ENCODE measurements around the gene GPR26.

Gene GPR26

DNA sequence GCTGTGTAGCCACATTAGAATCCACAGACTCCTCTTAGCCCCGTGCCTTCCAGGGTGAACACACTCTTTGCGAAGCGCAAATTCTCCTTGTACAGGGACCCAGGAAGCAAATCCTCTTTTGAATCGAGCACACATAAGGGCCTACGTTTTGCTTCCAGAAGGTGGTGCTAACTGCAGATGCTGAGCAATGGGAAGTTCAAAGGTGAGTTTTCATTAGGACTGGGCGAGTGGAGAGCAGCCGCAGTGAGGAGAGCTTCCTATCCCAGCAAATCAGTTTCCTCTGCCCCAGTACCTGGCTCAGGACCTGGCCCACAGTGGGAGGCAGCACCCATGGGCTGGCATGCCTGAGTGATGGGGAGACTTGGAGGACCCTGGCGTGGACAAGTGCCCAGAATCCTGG, 23.5 kb upstream of the GPR26 start:
- no peak for DNase-seq (ENCODE audit: extremely low spot score)
- TF ChIP-seq TARDBP (IDR thresholded peaks at IDR 0.05) (no peak), FOXM1 (IDR thresholded peaks at IDR 0.05; ENCODE audit: borderline replicate concordance) (no peak), NFRKB (IDR thresholded peaks at IDR 0.05) (no peak), ARNT (IDR thresholded peaks at IDR 0.05) (no peak), FOXA1 (IDR thresholded peaks at IDR 0.05) (no peak), LEF1 (IDR thresholded peaks at IDR 0.05; ENCODE audit: borderline replicate concordance) (no peak), BHLHE40 (IDR thresholded peaks at IDR 0.05; ENCODE audit: borderline replicate concordance) (no peak), FOXK2 (IDR thresholded peaks at IDR 0.05) (no peak), ELF4 (IDR thresholded peaks at IDR 0.05) (no peak), SUZ12 (IDR thresholded peaks at IDR 0.05) (no peak), L3MBTL2 (conservative IDR thresholded peaks at IDR 0.05) (no peak), SP1 (IDR thresholded peaks at IDR 0.05) (no peak), HDGF (IDR thresholded peaks at IDR 0.05; ENCODE audit: borderline replicate concordance) (no peak), ZNF384 (IDR thresholded peaks at IDR 0.05) (no peak), CTBP1 (IDR thresholded peaks at IDR 0.05; ENCODE audit: borderline replicate concordance) (no peak)
- TF ChIP-seq, protein P1, sequence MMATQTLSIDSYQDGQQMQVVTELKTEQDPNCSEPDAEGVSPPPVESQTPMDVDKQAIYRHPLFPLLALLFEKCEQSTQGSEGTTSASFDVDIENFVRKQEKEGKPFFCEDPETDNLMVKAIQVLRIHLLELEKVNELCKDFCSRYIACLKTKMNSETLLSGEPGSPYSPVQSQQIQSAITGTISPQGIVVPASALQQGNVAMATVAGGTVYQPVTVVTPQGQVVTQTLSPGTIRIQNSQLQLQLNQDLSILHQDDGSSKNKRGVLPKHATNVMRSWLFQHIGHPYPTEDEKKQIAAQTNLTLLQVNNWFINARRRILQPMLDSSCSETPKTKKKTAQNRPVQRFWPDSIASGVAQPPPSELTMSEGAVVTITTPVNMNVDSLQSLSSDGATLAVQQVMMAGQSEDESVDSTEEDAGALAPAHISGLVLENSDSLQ (IDR thresholded peaks at IDR 0.05) = no peak
- ChIA-PET CTCF (no interaction called here), POLR2A (no interaction called here)

DNA sequence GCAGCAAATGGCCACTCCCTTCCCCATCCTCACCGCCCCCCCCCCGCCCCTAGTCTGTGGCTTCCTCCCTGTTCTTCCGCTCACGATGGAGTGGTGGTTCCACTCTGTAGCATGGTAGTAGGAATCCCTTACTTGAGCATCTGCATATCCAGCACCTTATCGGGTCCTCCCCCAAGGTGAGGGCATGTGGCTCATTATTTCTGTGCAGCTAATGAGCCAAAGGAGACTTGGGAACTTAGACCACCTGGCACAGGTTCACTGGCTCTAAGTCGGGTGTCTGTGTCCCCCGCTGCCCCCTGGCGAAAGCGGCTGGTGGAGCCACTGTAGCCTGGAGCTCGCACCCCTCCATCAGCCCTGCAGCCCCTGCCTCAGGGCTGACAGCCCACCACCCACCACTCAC, 22.8 kb upstream of the GPR26 start:
- ChIA-PET POLR2A (no interaction called here), CTCF (no interaction called here)
- no peak for DNase-seq (ENCODE audit: extremely low spot score)
- TF ChIP-seq ARNT (IDR thresholded peaks at IDR 0.05) = no peak

DNA sequence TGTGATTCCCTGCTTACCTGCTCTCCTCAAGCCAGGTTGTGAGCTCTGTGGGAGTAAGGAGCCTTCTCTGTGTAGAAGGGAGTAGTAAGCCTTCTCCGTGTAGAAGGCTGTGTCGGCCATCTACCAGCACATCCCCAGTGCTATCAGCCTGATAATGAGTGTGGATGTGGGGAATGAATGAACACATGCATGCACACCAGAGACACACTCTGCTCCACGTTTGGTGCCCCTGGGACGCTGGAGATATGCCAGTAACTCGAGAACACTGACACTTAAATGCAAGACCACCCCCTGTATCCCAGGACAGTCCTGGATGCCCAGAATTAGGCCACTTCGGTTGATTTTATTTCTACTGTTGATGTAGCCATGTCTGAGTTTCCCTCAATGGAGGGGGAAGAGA, 21.1 kb upstream of the GPR26 start:
- DNase-seq (ENCODE audit: extremely low spot score) = no peak
- CTCF ChIA-PET = no interaction called here
- no peak for TF ChIP-seq HDGF (IDR thresholded peaks at IDR 0.05; ENCODE audit: borderline replicate concordance)
- POLR2A ChIA-PET = no interaction called here

DNA sequence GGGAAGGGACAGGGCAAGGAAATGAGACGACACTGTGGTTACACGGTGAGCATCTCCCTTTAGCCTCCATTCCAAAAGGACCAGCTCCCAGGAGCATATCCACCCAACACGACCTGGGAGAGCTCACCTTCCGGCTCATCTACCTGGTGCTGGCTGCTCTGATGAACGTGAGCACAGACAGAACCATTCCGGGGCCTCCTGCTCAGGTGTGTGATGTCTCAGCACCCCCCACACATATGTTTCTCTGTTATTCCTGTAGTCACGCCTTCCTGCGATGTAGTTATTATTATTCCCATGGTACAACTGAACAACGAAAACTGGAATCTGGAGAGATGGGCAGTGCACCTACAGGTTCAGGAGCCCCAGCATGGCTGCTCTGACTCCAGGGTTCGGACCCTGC, 20.5 kb upstream of the GPR26 start:
- TF ChIP-seq, protein P1 (IDR thresholded peaks at IDR 0.05) = no peak
- TF ChIP-seq NFRKB (IDR thresholded peaks at IDR 0.05) = no peak
- no peak for TF ChIP-seq FOXM1 (IDR thresholded peaks at IDR 0.05; ENCODE audit: borderline replicate concordance)
- TF ChIP-seq ELF4 (IDR thresholded peaks at IDR 0.05) = no peak
- no peak for TF ChIP-seq CTBP1 (IDR thresholded peaks at IDR 0.05; ENCODE audit: borderline replicate concordance)
- TF ChIP-seq ZNF384 (IDR thresholded peaks at IDR 0.05) = no peak
- no peak for TF ChIP-seq HDGF (IDR thresholded peaks at IDR 0.05; ENCODE audit: borderline replicate concordance)
- no peak for TF ChIP-seq FOXA1 (IDR thresholded peaks at IDR 0.05)
- TF ChIP-seq FOXK2 (IDR thresholded peaks at IDR 0.05) = no peak
- TF ChIP-seq BHLHE40 (IDR thresholded peaks at IDR 0.05; ENCODE audit: borderline replicate concordance) = no peak
- TF ChIP-seq SUZ12 (IDR thresholded peaks at IDR 0.05) = no peak
- TF ChIP-seq TARDBP (IDR thresholded peaks at IDR 0.05) = no peak
- CTCF ChIA-PET = no interaction called here
- no peak for DNase-seq (ENCODE audit: extremely low spot score)
- POLR2A ChIA-PET = no interaction called here

DNA sequence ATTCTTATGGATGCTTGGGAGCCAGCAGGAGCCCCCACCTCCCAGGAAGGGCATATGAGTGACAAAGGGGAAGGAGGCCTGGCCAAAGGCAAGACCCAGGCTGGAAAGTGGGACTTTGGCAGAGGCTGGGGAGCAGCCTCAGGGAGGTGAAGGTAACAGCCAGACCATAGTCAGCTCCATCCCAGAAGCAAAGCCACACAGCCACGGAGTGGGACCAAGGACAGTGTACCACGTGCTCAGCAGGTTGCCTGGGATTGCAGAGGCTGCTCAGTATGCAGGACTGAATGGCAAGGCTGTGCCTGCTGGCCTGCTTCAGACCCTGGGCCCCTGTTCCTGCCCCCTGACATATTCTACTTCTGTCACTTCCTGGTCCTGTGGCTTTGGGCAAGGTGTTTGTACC, 17.6 kb upstream of the GPR26 start:
- no peak for TF ChIP-seq FOXK2 (IDR thresholded peaks at IDR 0.05)
- TF ChIP-seq CTBP1 (IDR thresholded peaks at IDR 0.05; ENCODE audit: borderline replicate concordance) = no peak
- TF ChIP-seq ARNT (IDR thresholded peaks at IDR 0.05) = no peak
- TF ChIP-seq BHLHE40 (IDR thresholded peaks at IDR 0.05; ENCODE audit: borderline replicate concordance) = no peak
- TF ChIP-seq, protein P1 (IDR thresholded peaks at IDR 0.05) = no peak
- no peak for TF ChIP-seq TARDBP (IDR thresholded peaks at IDR 0.05)
- no peak for TF ChIP-seq ELF4 (IDR thresholded peaks at IDR 0.05)
- DNase-seq (ENCODE audit: extremely low spot score) = no peak
- CTCF ChIA-PET = no interaction called here
- POLR2A ChIA-PET = no interaction called here

DNA sequence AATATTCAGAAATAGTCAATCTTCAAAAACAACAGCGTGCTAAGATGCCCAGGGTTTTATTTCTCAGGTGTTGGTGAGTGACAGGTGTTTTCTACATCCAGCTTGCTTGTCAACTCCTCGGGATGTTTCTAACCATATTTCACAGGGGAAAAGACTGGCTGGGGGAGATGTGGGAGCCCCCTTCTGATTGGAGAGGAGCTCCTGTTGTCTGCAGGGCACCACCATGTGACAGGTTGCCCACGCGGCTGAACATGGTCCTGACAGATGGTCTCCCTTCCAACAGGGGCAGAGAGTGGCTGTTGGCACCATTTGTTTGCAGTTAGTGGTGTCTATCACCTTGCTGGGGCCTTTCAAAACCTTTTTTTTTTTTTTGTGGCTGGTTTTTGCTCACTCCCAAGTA, 16.5 kb upstream of the GPR26 start:
- CTCF ChIA-PET = interaction anchor here (0.7 kb wide), 1 partner anchor 23 kb away, joined by 4 read pairs; no protein-coding TSS in a partner anchor
- DNase-seq (ENCODE audit: extremely low spot score) = no peak
- TF ChIP-seq, protein P1 (IDR thresholded peaks at IDR 0.05) = no peak
- TF ChIP-seq NFRKB (IDR thresholded peaks at IDR 0.05) = no peak
- TF ChIP-seq LEF1 (IDR thresholded peaks at IDR 0.05; ENCODE audit: borderline replicate concordance) = no peak
- TF ChIP-seq FOXK2 (IDR thresholded peaks at IDR 0.05) = no peak
- TF ChIP-seq ZNF384 (IDR thresholded peaks at IDR 0.05) = no peak
- TF ChIP-seq HDGF (IDR thresholded peaks at IDR 0.05; ENCODE audit: borderline replicate concordance) = no peak
- no peak for TF ChIP-seq FOXM1 (IDR thresholded peaks at IDR 0.05; ENCODE audit: borderline replicate concordance)
- TF ChIP-seq CTBP1 (IDR thresholded peaks at IDR 0.05; ENCODE audit: borderline replicate concordance) = no peak
- TF ChIP-seq SUZ12 (IDR thresholded peaks at IDR 0.05) = no peak
- no peak for TF ChIP-seq L3MBTL2 (conservative IDR thresholded peaks at IDR 0.05)
- no peak for TF ChIP-seq BHLHE40 (IDR thresholded peaks at IDR 0.05; ENCODE audit: borderline replicate concordance)
- TF ChIP-seq ARNT (IDR thresholded peaks at IDR 0.05) = no peak
- POLR2A ChIA-PET = no interaction called here
